Measurements from ENCODE around the gene PKN1. TPM values are rescaled to one million over a fixed set of nuclear protein-coding genes. Genes with fewer than 3 reads are reported as not detected.
A peak's percentile ranks its signal among the peaks of the same experiment; 100 is the strongest.

The PKN1 gene
- total and polyA plus RNA-seq, 12 donors: 85.2 to 176 (median 126) TPM

DNA sequence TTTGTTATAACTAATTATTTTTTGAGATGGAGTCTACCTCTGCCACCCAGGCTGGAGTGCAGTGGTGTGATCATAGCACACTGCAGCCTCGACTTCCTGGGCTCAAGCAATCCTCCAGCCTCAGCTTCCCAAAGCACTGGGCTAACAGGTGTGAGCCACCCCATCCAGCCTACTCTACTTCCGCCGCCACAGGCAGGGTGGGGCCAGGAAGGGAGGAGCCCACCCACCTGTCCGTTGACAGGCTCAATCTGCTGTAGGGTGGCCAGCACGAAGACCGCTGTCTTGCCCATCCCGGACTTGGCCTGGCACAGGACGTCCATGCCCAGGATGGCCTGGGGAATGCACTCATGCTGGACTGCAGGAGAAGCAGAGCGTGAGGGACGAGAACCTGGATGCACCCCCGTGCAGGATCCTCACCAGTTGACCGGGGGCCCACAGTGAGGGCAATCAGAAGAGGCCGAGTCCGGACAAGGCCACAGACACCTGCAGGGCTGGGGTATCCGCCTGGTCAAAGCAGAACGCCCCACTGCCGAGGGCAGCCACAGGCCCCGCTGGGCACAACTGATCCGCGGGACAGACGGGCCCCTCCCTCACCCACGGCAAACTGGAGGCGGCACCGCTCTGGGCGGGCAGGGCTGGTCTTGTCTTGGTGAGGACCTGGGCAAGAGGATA lies 20.6 kb upstream of the PKN1 start:
- H3K4me3 ChIP-seq: no peak overlapping the region
- H3K27me3 ChIP-seq: no peaks in the 10 kb centered on the region
- DNase-seq (no peak), ATAC-seq (no peak)
- no peaks in the 10 kb centered on the region for H3K9me3 ChIP-seq
- whole genome bisulfite sequencing, 2 donors: 90 to 91% methylated on average over 25 of the region's 25 CpGs
- H3K36me3 ChIP-seq: peaks cover 4 to 80% (median 50%) of the 10 kb centered on the region in 9 donors
- TF ChIP-seq, protein P1, sequence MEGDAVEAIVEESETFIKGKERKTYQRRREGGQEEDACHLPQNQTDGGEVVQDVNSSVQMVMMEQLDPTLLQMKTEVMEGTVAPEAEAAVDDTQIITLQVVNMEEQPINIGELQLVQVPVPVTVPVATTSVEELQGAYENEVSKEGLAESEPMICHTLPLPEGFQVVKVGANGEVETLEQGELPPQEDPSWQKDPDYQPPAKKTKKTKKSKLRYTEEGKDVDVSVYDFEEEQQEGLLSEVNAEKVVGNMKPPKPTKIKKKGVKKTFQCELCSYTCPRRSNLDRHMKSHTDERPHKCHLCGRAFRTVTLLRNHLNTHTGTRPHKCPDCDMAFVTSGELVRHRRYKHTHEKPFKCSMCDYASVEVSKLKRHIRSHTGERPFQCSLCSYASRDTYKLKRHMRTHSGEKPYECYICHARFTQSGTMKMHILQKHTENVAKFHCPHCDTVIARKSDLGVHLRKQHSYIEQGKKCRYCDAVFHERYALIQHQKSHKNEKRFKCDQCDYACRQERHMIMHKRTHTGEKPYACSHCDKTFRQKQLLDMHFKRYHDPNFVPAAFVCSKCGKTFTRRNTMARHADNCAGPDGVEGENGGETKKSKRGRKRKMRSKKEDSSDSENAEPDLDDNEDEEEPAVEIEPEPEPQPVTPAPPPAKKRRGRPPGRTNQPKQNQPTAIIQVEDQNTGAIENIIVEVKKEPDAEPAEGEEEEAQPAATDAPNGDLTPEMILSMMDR (IDR thresholded peaks at IDR 0.05): no peak
- no peak overlapping the region for H3K27ac ChIP-seq
- H3K4me1 ChIP-seq: peaks cover 6 to 59% (median 33%) of the 10 kb centered on the region in 9 donors
- intact Hi-C loops (cut with DNase I): loop anchor here in 2 of 10 donors (10.0 kb wide), 1 partner anchor 268 kb away; no protein-coding TSS in a partner anchor

DNA sequence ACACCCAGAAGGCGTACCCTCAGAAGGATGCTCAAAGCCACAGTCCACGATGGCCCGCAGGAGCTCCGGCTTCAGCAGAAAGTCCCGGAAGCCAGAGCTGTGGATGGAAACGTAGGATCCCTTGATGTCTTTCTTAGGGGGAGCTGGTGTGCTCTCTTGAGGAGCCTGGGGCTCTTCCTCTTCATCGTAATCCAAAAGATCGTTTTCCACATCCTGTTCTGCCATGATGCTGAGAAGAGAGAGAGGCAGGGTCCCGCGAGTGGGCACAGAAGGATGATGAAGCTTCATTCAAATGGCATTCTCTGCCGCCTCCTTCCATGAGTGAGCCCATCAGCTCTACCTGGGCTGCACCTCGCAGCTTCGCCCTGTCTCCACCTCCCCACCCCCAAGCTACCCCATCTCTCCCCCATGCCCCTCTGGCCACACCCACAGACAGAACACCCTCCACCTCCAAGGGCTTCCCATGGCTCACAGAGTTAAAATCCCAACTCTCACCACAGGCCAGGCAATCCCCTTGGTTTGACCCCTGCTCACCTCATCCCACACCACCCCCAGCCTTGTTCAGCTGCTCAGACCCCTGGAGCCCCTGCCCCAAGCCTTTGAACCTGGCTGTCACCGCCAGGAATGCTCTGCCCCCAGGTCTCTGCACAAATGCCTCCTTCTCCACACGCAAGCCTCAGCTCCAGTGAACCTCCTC lies 20.0 kb upstream of the PKN1 start:
- 79 to 82% methylated on average over 14 to 15 of the region's 15 CpGs for WGBS, 2 donors
- Histone ChIP-seq H3K27me3 (no peaks in the 10 kb centered on the region), H3K9me3 (no peaks in the 10 kb centered on the region), H3K27ac (peak overlapping the region in 5 of 10 donors; percentile 4 to 40 (median 26)), H3K4me3 (no peak overlapping the region), H3K36me3 (peaks cover 4 to 73% (median 43%) of the 10 kb centered on the region in 9 donors), H3K4me1 (peaks cover 8 to 66% (median 40%) of the 10 kb centered on the region in 9 donors)
- intact Hi-C loops (cut with DNase I): loop anchor here in 2 of 10 donors (10.0 kb wide), 1 partner anchor 268 kb away; no protein-coding TSS in a partner anchor
- ATAC-seq (no peak), DNase-seq (no peak)
- TF ChIP-seq, protein P1 (IDR thresholded peaks at IDR 0.05): no peak

DNA sequence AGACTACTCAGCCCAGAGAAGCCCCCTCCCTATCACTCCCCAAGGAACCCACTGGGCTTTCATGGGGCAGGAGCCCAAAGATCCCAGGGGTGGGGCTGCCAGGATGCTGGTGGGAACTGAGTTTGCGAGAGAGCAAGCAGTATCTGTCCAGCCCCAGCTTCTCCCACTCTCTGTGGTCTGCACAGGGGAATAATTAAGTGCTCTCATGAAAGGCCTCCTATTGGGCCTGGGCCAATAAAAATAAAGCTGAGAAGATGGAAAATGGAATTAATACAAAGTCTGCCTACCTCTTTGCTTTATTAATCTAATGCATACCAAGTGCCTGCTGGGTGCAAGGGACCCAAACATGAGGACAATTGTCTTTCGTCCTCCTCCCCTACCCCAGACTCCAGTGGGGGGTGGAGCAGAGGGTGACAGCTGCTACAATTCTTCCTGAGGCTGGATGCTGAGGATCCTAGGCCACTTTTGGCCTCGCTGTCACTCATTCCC lies 19.4 kb upstream of the PKN1 start:
- Histone ChIP-seq H3K27ac (peak overlapping the region in 5 of 10 donors; percentile 4 to 40 (median 26)), H3K4me1 (peaks cover 8 to 66% (median 46%) of the 10 kb centered on the region in 9 donors), H3K27me3 (no peaks in the 10 kb centered on the region), H3K36me3 (peaks cover 4 to 67% (median 37%) of the 10 kb centered on the region in 9 donors), H3K4me3 (no peak overlapping the region), H3K9me3 (no peaks in the 10 kb centered on the region)
- WGBS, 2 donors: 57% methylated on average over 3 of the region's 3 CpGs
- TF ChIP-seq, protein P1 (IDR thresholded peaks at IDR 0.05): no peak
- DNase-seq (peak in 1 of 2 donors; percentile 34), ATAC-seq (peak in 5 of 8 donors; percentile 25 to 55 (median 39))
- intact Hi-C loops (cut with DNase I): loop anchor here in 2 of 10 donors (10.0 kb wide), 1 partner anchor 269 kb away; no protein-coding TSS in a partner anchor

DNA sequence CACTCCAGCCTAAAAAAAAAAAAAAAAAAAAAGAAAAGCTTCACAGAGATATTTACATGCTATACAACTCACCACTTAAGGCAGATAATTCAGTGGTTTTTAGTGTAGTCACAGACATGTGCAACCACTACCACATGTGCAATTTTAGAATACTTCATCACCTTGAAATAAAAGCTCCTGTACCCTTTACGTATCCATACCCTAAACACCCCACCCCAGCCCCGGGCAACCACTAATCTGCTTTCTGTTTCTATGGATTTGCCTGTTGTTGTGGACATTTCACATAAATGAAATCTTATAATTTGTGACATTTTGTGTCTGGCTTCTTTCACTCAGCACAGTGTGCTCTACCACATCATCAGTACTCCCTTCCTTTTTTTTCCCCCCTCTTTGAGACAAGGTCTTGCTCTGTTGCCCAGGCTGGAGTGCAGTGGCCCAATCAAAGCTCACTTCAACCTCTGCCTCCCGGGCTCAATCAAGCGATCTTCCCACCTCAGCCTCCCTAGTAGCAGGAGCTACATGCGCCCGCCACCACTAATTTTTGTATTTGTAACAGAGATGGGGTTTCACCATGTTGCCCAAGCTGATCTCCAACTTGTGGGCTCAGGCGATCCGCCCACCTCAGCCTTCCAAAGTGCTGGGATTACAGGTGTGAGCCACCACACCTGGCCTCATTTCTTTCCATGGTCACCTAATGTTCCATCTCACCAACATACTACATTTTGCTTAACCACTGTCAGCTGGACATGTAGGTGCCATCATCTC lies 18.0 kb upstream of the PKN1 start:
- no peak for ATAC-seq
- Histone ChIP-seq H3K9me3 (no peaks in the 10 kb centered on the region), H3K27ac (no peak overlapping the region), H3K36me3 (peaks cover 0 to 53% (median 24%) of the 10 kb centered on the region in 9 donors), H3K27me3 (no peaks in the 10 kb centered on the region), H3K4me1 (peaks cover 8 to 73% (median 46%) of the 10 kb centered on the region in 9 donors), H3K4me3 (no peak overlapping the region)
- intact Hi-C loops (cut with DNase I): loop anchor here in 2 of 10 donors (10.0 kb wide), 1 partner anchor 270 kb away; no protein-coding TSS in a partner anchor
- no peak for DNase-seq
- 96 to 97% methylated on average over 8 of the region's 8 CpGs for WGBS, 2 donors
- TF ChIP-seq, protein P1 (IDR thresholded peaks at IDR 0.05): no peak
